Effector CD8-positive, alpha-beta T cell (primary cell): Measurements from ENCODE around the gene GPX3.

ENCODE experiments used
- DNase-seq: peaks from one replicate; lab custom pipeline; 2025; lab: John Stamatoyannopoulos, UW

The GPX3 gene

DNA sequence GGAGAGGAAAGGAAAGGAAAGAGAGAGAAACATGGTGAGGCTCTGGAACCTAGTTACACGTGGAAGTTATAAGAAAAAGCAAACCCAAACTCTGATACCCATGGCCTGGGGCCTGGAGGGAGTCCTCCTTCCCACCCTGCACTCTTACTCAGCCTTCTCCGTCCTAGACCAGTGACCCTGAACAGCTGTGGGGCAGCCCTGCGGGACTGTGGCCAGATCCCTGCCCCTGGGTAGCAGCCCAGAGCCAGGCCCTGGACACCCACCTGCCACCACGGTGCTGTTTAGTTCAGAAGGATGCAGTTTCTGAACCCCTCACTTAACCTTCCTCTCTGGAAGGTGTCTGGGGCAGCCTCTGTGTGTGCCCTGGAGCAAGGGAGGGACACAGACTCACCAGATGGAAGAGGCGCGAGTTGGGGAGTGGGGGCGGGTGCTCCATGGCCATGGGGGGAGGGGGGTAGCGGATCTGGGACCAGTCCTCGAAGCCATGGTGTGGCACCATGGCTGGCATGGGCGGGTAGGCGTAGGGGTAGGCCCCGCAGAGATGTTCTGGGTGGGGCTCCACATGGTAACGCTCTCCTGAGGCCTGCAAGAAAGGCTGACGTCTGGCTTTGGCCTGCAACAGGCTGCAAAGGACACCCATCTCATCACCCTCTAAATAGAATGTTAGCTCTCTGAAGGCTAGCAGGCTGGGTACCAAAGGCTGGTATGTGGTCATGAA lies 13.0 kb downstream of the GPX3 start:
- no peak for DNase-seq

DNA sequence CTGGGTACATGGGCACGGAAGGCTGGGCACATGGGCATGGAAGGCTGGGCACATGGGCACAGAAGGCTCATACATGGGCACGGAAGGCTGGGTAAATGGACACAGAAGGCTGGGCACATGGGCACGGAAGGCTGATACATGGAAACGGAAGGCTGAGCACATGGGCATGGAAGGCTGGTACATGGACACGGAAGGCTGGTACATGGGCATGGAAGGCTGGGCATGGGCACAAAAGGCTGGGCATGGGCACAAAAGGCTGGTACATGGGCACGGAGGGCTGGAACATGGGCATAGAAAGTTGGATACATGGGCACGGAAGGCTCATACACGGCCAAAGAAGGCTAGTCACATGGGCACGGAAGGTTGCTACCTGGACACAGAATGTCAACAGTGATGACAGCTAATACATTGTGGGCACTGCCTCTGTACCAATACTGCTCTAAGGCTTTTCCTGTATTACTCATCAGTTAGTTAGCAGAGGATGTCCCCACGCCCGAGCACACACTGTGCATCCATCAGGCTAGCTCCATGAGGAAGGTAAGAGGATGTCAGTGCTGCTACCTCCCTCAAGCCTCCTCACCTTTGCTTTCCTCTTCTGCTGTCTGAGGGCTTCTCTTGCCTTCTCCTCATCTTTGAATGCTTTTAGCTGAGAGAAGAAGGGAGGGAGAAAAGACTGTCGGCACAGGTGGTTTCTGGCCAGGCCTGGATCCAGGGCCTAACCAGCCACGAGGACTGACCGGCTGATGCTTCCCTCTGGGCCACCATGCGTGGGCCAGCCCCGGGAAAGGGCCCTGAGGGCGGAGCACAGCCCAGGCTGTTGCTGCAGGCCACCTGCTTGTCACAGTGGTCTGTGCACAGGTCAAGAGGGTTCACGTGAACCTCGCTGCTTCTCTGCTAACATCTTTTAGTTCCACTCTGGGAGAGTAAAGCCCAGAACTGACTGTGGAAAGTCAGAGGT lies 14.3 kb downstream of the GPX3 start:
- no peak for DNase-seq

DNA sequence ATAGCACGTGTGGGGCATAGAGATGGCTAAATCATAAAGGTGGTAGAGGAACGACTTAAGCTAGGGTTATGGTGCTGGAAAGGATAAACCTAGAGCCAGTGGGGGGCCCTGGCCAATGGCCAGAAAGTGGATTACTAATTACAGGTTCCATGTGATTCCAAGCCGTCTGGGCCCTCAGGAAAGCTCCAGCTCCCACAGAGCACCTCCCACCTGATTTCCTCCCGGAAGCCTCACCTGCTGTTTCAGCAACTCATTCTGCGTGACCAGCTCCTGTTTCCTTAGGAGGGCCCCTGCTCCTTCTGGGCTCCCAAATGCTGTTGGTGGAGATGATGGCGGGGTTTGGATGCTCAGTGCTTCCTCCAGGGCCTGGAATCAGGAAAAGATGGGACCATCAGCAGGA lies 16.2 kb downstream of the GPX3 start:
- no peak for DNase-seq

DNA sequence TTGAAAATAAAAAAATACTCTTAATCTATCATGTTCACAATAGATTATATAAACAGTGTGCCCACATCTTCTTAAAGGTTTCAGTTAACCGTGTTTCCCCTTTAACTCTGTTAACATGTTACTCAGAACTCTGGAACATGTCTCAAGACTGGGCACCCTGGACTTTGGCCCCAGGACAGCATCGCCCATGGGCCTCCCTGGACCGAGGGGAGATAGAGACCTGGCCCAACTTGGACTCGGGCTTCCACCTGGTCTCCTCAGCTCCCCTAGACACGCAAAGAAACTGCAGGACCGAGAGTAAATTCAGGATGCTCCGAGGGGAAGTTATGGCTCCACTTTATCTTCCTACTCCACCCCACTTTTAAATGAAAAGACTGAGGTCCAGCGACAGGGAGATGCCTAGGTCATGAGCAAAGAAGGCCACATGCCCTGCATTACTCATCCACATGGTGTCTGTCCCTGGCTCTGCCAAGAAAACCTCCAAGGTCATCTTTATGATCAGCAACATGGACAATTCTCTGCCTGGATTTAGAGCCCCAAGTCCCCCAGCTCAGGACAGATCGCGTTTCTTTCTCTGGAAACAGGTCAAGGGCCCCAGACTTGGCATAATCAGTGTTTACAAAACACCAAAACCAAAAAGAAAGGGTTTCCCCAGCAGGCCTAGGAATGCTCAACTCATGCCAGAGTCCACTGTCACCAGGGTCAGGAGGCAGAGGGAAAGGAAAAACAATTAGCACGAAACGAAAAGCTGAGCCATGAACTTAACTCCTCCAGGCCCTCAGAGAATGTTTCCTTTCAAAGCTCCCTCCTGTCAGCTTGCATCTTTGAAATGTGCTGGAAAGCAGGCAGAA lies 17.4 kb downstream of the GPX3 start:
- DNase-seq, result no peak

DNA sequence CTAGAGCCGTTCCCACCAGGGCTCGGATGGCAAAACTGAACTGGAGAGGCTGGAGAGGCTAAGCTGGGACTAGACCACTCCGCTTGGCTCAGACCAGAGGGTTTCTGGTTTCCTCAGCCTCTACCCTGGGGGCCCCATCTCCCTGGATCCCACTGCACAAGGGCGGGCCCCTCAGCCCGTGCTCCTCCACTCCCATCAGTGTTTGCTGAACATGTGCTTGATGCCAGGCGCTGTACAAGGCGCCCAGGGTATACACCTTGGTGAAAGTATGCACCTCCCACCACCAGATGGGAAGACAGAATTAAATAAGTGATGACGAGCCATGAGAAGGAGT lies 18.0 kb downstream of the GPX3 start:
- no peak for DNase-seq

DNA sequence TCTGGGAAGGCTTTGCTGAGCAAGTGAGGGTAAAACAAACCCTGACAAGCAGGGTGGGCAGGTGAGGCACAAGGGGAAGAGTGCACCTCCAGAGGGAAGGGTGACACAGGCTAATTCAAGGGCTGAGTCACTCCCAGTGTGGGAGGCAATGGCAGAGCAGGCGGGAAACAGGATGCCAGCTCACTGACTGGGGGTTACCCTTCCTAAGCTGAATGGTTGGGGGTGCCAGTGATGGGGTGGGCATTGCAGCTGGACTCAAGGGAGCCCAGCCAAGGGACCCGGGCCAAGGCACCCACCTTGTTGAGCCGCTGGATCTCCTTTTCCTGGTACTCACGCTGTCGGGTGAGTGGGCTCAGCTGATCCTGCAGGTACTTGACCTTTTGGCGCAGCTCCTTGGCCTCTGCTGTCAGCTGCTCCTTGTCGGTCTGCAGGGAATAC lies 18.4 kb downstream of the GPX3 start:
- no peak for DNase-seq

DNA sequence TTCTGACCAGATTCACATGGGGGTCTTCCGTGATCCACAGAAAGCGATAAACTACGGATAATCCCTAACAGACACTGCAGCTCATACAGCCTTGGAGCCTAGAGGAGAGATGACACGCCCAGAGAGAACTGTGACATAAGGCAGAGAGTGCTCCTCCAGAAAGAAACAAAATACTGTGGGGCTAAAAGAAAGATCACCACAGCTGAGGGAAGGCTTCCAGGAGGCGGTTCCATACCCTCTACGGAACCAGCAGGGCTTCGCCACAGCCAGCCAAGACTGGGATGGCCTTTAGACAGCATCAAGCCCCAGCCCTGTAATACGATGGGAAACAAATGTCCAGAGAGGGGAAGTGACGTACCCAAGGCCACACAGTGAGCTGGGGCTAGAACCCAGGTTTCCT lies 19.3 kb downstream of the GPX3 start:
- DNase-seq, result no peak

DNA sequence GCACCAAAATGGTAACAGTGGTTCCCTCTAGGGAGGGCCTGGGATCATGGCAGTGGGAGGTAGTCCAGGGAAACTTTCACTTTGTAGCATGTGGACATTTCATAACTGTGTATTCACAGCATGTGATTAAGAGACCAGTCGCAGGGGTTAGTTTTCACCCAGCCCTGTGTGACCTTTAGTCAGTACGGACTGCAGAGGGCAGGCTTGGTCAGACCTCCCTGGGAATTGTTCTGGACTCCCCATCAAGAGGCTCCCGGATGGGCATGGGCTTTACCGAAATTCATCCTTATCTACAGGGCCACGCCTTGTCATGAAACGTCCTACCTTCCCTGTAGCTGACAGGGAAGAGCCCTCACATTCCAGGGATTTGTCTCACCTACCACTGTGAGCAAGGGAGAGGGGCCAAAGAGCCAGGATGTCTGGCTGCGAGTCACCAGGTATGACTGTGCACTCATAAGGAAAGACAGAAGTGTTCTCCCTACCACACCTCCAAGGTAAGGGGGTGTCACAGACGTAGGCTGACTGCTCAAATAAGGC lies 19.9 kb downstream of the GPX3 start:
- DNase-seq, result no peak

DNA sequence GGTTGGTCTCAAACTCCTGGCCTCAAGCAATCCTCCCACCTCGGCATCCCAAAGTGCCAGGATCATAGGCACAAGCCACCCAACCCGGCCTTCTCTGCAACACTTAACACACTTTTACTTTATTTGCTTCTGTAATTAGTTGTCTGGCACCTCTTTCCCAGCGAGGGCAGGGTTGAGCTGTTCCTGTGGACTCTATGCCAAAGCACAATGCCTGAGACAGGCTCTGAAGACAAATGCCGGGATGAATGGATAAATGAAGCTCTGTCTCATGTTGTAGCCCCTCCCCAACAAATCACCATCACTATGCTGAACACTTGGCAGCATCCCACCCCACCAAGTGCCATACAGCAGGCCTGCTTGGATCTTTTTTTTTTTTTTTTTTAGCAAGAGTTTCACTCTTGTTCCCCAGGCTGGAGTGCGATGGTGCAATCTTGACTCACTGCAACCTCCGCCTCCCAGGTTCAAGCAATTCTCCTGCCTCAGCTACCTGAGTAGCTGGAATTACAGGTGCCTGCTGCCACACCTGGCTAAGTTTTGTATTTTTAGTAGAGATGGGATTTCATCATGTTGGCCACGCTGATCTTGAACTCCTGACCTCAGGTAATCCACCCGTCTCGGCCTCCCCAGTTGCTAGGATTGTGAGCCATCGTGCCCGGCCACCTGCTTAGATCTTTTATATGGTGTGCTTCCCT lies 21.3 kb downstream of the GPX3 start:
- no peak for DNase-seq

DNA sequence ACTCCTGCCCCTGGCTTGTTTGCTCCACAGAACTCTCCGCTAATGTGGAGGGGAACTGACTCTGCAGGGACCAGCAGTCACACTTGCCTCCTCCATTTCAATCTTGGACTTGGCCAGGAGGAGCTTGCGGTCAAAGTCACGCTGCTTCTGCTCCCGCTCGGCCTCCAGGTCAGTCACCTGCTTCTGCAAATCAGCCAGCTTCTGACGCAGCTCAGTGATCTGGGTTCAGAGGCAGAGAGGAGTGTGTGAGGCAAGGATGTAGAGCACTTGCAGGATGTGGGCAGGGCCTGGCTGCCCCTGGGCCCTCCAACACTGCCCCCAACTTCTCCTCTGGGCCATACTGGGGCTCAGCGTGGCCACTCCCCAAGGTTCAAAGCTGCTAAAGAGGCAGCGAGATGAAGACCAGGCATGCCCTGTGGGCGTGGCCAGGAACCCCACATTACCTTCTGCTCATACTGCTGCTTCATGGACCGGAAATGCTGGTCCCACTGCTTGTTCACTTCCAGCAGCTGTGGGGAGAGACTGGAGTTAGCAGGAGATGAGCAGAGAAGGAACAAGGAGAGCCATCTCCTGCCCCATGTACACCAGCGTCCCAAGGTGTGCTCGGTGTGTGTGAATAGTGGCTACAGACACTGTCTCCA lies 22.2 kb downstream of the GPX3 start:
- no peak for DNase-seq

DNA sequence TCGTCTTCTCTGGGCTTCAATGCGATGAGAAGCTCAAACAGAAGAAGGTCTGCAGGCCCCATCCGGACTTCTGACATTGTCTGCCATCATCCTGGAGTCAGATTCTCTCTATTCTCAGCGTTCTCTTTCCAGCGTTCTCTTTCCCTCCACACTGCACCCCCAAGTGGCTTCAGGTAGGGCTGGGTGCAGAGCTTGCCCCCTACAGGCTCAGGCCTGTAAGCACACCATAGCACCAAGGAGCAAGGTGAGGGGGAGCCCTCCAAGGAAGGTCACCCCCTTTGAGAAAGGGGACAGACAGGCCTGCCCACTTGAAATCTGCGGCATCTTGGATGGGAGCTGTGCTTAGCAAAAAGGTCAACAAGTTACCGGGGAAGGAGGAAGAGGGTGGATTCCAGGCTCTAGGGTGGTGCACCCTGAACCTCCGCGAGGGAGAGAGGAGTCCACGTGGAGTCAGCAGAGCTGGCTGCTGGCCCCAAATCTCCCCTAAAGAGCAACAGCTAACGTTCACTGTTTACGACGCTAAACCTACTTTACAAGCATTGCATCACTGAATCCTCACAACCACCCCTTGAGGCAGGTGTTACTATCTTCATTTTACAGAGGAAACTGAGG lies 27.5 kb downstream of the GPX3 start:
- peak; percentile 7 for DNase-seq

DNA sequence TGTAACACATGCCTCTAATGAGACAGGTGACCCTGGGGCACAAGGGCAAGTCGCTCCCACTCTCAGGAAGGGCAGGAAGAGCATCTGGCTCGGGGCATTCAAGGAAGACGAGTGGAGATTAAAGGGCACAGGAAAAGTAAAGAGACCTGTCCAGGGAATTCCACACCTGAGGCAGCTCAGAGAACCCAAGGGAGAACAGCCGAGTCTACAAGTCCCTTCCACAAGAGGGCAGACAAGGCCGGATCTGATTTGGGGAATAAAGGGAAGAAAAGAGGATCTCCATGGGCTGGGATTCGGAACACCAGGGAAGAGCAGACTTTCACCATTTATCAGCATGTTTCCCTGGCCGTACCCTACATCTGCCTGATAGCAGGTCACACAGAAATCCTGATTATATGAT lies 28.1 kb downstream of the GPX3 start:
- no peak for DNase-seq

DNA sequence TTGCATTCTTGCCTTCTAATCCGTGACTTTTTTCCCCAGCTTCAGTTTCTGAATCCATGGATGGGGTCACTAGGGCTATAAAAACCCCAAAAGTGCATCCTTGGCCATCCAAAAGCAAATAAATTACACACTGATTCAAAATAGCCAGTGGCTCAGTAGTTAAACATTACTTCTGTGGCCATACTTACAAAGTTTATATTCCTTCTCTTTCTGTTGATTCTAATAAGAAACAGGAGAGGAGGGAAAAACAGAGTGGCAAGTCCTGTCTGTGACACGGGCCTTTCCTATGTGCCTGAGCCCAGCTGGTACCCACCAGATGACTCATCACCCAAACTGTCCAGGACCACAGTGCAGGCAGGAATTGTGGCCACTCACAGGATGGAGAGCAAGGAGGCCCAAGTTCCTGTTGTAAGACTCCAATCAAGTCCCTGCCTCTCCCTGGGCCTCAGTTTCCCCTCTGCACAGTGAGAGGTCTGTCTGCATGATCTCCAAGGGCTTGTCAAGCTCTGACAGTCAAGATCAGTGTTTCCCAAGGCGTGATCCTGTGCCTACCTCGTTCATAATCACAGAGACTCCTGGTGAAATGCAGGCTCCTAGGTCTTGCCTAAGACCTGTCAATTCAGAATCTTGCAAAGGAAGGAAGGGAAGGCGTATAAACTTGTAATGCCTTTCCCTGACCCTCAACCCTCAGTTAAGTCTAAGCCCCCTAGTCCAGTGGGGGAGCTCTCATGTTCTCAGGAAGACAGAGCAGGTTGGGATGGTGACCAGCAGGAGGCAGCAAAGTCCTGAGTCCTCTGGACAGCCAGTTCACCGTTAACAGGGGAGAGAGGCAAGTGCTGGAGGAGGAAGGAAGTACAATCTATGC lies 30.9 kb downstream of the GPX3 start:
- DNase-seq, result peak; percentile 42

DNA sequence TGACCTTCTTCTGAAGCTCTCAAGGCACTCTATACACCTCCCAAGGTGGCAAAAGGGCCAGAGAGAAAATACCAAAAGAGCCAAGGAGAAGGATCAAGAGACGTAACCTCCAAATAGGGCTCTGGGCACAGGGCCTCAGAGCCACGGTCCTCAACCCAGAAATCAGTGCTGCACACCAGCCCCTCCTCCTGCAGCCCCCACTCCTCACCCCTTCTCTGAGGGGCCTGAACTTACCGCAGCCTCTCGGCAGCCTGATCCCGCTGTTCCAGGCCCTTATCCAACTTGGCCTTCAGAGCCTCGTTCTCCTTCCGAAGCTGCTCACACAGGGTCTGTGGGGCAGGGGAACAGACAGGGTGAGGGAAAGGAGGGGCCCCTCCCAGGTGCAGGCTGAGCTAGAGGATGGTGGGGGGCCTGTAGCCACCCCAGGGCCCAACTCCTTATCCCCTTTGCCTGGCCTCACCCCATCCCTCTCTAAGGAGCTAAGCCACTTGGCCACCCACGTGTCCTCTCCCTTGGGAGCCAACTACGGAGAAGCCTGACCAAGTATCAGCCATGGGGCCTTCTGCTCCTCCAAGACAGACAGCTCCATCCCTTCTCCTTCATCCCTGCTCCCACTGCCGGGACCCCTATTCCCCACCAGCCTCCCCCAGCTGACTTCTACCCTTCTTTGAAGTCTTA lies 31.7 kb downstream of the GPX3 start:
- no peak for DNase-seq

DNA sequence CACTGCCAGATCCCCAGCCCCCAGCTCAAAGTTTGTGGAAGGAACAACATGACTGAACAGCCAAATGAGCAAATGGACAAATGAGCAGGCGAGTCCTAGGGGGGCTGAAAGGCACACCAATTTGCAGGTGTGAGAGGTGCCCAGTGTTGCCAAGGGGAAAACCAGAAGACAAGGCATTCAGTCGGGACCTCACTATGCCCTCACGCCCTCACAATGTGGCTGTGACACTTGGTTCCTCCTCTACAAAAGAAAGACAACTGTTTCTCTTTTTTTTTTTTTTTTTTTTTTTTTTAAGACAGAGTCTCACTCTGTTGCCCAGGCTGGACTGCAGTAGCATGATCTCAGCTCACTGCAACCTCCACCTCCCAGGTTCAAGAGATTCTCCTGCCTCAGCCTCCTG lies 32.4 kb downstream of the GPX3 start:
- DNase-seq, result no peak

DNA sequence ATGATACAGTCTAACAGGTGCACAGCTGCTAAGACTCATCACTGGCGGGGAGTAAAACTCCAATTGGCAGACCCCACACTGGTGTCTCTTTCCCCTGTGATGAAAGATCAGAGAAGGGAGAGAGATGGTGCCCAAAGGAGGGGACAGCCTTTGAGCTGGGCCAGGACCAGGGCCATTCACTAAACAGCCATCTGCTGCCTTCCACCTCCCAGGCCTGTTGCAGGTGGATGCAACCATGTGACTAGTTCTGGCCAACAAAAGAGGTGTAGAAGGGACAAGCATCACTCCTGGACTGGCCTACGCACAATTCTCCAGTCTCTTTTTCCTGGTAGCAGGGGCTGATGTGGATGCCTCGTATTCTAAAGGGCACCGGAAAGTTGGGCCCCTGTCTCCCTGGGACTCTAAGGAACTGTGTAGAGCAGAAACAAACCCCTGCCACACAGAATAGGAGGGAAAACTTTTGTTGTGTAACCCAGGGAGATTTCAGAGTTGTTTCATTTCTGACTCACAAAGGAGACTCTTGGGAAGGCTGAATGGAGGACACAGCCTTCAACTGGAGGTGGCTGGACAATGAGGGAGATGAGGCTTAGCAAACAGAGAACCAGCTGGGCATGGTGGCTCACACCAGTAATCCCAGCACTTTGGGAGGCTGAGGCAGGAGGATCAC lies 33.5 kb downstream of the GPX3 start:
- no peak for DNase-seq

DNA sequence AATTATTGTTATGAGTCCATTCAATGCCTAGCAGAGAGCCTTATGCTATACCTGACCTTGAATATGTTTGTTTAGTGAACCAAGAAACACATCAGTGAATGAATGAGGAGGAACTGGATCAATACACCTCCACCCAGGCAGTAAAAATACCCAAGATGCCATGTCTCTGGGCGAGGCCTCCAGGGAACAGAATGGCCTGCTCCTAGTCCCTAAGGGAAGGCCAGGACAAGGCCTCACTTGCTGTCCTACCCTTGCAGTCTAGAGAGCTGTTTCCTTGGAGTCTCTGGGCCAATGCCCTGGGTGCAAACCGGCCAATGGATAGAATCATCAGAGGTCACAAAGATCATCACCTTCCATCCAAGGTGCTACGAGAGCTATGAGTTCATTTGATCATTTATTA lies 34.3 kb downstream of the GPX3 start:
- no peak for DNase-seq

DNA sequence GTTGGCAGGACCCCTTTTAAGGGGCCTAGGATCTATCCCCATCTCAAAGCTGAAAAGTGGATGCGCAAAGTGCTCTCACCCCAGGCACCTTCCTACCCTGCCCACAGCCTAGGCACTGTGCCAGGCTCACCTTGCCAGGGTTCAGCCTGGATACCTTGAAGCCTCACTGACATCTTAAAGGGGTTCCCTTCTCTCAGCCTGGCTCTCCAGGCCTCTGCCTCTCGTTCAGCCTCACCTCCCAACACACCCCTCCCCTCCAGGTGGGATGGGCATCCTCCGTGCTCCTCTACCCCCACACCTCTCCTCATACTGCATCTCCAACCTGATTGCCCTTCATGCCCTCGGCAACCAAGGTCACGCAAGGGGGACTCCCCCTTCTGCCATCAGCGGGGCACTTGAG lies 34.9 kb downstream of the GPX3 start:
- no peak for DNase-seq
